Small intestine (tissue), 7 donors: ENCODE results near the gene PSMA7. TPM values are rescaled to one million over a fixed set of nuclear protein-coding genes. Genes with fewer than 3 reads are reported as not detected.

Experiments
- DNase-seq, 2 donors: peaks; one replicate each; pipeline versions ENCODE4 v3.0.0 to v3.0.0-alpha.2; 2013
- FAIRE-seq: peaks from 2 replicates; lab custom pipeline; 2012; peaks lifted over from hg19 to GRCh38; lab: Jason Lieb, UNC
- H3K27ac ChIP-seq, 3 donors: one replicate each; pipeline ENCODE4 v1.5.1; 2013; ENCODE audit warnings: low read length in 2 of 3, mild to moderate bottlenecking in 2 of 3, control low read depth in 1 of 3, inconsistent platforms in 1 of 3, low read depth in 1 of 3, moderate library complexity in 1 of 3
- H3K27me3 ChIP-seq, 3 donors: one replicate each; pipeline ENCODE4 v1.6.1; 2013; ENCODE audit warnings: low read length in 3 of 3, inconsistent platforms in 1 of 3; ENCODE audit not compliant: control insufficient read depth in 3 of 3, insufficient read depth in 3 of 3
- H3K36me3 ChIP-seq, 3 donors: one replicate each; pipeline ENCODE4 v1.6.1; 2013; ENCODE audit warnings: low read length in 3 of 3, inconsistent platforms in 1 of 3, low read depth in 1 of 3, mild to moderate bottlenecking in 1 of 3, moderate library complexity in 1 of 3; ENCODE audit not compliant: control insufficient read depth in 3 of 3, insufficient read depth in 2 of 3
- H3K4me1 ChIP-seq, 3 donors: one replicate each; pipeline ENCODE4 v1.6.1; 2013; ENCODE audit warnings: low read length in 2 of 3, inconsistent platforms in 1 of 3, low read depth in 1 of 3, mild to moderate bottlenecking in 1 of 3, moderate library complexity in 1 of 3; ENCODE audit not compliant: control insufficient read depth in 3 of 3, insufficient read depth in 2 of 3
- H3K4me3 ChIP-seq, 3 donors: one replicate each; pipeline ENCODE4 v1.5.1; 2013; ENCODE audit warnings: low read length in 3 of 3, control low read depth in 1 of 3, inconsistent platforms in 1 of 3, low read depth in 1 of 3, mild to moderate bottlenecking in 1 of 3, moderate library complexity in 1 of 3
- H3K9me3 ChIP-seq, 2 donors: one replicate each; pipeline ENCODE4 v1.6.1; 2013; ENCODE audit warnings: low read depth in 1 of 2, low read length in 1 of 2; ENCODE audit not compliant: control insufficient read depth in 2 of 2, insufficient read depth in 1 of 2
- WGBS, 3 donors: extraction: QIAGEN DNeasy Blood & Tissue Kit; methylation state at CpG; one replicate each; pipeline ENCODE4 v1.1.7; 2013; 5-methylcytosine and 5-hydroxymethylcytosine counted together
- polyA plus RNA-seq, 4 donors: library from polyadenylated mRNA; stranded (reverse) in 3 of 4; unstranded in 1 of 4; fragments of 200-250 nt in 3 of 4; fragments of 120-200 nt in 1 of 4; gene quantifications; one replicate each; pipeline versions ENCODE4 v1.2.1 to v1.2.3, GENCODE V29; 2013
- donor health status: healthy with polysubstance abuse.
- donor health status: control.
- donor health status: control.
- donor health status: Bipolar disorder and iron deficiency.
- donor health status: healthy.

The PSMA7 gene
- polyA plus RNA-seq, 4 donors = 136 to 378 (median 310) TPM

DNA sequence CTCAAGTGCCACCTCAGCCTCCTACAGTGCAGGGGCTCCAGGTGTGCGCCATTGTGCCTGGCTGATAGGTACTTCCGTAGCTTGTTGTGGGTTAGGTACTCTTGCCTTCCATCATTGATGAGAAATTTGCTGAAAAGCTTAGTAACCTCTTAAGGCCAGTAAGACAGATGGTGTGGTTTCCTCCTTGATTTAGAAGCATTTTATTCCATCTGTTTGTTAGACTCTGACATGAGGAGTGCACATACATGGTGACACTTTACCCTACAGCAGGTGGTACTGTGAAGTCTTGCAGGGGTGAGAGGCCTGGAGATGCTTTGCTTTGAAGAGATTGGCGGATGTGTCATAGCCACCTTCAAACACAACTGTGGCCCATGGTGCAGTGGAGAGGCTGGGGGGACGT lies 24.9 kb upstream of the PSMA7 start:
- FAIRE-seq (no peak), DNase-seq (no peak)
- Histone ChIP-seq H3K36me3 (peaks cover 0 to 68% (median 12%) of the 10 kb centered on the region in 3 donors), H3K4me3 (no peak overlapping the region), H3K9me3 (no peaks in the 10 kb centered on the region), H3K27me3 (no peaks in the 10 kb centered on the region), H3K4me1 (no peaks in the 10 kb centered on the region), H3K27ac (no peak overlapping the region)
- WGBS, 3 donors = 87 to 94% (median 93%) methylated on average over 4 of the region's 4 CpGs

DNA sequence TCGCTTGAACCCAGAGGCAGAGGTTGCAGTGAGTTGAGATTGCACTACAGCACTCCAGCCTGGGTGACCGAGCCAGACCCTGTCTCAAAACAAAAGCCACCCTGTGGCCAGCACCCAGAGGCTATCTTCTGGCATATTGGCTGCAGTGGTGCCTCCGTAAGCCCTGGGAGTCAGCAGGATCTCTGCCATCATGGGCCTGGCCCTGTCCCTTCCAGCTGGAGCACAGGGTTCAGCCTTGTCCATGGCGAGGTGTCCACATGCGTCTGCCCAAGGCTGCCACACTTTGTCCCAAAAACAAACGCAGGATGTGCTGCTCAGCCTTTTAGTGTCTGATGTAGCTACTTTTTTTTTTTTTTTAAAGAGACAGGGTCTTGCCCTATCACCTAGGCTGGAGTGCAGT lies 24.3 kb upstream of the PSMA7 start:
- WGBS, 3 donors = 85 to 93% (median 89%) methylated on average over 6 of the region's 6 CpGs
- DNase-seq = no peak
- no peak overlapping the region for H3K4me3 ChIP-seq
- H3K36me3 ChIP-seq = peaks cover 0 to 69% (median 17%) of the 10 kb centered on the region in 3 donors
- no peaks in the 10 kb centered on the region for H3K27me3 ChIP-seq
- FAIRE-seq = no peak
- H3K9me3 ChIP-seq = no peaks in the 10 kb centered on the region
- H3K27ac ChIP-seq = no peak overlapping the region
- H3K4me1 ChIP-seq = no peaks in the 10 kb centered on the region

DNA sequence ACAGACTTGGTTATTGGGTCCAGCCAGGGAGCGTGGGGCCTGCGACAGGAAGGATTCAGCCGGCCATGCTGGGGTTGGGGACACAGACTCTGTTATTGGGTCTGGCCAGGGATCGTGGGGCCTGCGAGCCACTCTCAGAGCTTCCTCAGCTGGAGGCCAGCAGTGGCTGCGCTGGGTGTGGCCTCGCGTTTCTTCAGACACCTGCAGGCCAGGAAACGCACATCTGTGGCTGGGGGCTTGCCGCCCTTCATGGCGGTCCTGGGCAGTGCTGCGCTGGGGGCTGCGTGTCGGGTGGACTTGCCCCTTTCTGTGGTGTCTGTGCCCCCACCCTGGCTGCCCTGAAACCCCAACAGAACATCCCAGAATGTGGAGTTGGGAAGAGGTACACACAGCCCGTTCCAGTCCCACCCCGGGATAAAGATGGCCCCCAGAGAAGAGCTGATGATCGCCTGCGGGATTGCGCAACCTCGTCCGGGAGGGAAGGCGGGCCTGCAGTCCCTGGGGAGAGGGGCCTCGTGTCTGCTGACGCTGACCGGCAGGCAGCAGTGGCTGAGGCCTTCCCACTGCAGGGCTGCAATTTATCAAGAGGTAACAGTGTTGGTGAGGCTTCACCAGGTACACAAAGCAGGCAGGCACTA lies 22.7 kb upstream of the PSMA7 start:
- FAIRE-seq = no peak
- Histone ChIP-seq H3K4me1 (no peaks in the 10 kb centered on the region), H3K27ac (no peak overlapping the region), H3K36me3 (peaks cover 0 to 77% (median 17%) of the 10 kb centered on the region in 3 donors), H3K4me3 (no peak overlapping the region), H3K27me3 (no peaks in the 10 kb centered on the region), H3K9me3 (no peaks in the 10 kb centered on the region)
- WGBS, 3 donors = 88 to 93% (median 91%) methylated on average over 25 of the region's 25 CpGs
- no peak for DNase-seq

DNA sequence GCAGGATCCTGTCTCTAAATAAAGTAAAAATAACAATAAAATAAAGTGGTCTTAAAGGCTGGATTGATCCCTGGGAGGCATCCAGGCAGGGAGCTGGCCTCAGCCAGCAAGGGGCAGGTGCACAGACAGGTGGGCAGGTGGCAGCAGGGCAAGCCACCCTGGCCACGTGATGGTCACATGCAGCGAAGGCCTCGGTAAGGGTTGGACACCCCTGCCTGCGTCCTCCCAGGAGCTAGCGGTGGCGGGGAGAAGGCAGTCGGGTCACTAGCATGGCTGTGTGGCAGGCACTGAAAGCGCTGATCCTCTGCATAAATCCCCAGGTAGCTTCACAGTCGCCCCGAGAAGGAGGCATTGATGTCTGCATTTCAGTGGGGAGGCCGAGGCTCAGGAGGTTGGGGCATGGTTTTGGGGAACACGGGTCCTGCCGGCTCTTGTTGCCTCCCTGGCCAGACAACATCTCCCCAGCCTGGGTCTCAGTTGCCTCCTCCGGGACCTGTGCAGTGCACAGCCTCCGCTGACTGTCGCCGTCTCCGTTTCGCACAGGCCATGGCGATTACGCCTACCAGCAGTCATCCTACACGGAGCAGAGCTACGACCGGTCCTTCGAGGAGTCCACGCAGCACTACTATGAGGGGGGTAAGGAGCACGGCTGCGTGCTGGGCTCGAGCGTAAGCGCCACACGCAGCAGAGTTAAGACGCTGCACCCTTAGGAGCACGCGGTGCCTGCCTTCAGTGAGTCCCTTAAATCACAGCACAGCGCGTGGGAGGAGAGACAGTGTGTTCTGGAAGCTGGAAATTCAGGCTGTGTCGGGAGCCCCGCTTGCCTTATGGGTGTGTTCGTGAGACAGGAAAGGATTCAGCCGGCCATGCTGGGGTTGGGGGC lies 21.9 kb upstream of the PSMA7 start:
- no peak overlapping the region for H3K27ac ChIP-seq
- H3K4me3 ChIP-seq = no peak overlapping the region
- peaks cover 0 to 79% (median 17%) of the 10 kb centered on the region in 3 donors for H3K36me3 ChIP-seq
- no peak for DNase-seq
- H3K4me1 ChIP-seq = no peaks in the 10 kb centered on the region
- no peaks in the 10 kb centered on the region for H3K9me3 ChIP-seq
- no peak for FAIRE-seq
- WGBS, 3 donors = 95 to 98% (median 96%) methylated on average over 39 to 41 of the region's 41 CpGs
- no peaks in the 10 kb centered on the region for H3K27me3 ChIP-seq

DNA sequence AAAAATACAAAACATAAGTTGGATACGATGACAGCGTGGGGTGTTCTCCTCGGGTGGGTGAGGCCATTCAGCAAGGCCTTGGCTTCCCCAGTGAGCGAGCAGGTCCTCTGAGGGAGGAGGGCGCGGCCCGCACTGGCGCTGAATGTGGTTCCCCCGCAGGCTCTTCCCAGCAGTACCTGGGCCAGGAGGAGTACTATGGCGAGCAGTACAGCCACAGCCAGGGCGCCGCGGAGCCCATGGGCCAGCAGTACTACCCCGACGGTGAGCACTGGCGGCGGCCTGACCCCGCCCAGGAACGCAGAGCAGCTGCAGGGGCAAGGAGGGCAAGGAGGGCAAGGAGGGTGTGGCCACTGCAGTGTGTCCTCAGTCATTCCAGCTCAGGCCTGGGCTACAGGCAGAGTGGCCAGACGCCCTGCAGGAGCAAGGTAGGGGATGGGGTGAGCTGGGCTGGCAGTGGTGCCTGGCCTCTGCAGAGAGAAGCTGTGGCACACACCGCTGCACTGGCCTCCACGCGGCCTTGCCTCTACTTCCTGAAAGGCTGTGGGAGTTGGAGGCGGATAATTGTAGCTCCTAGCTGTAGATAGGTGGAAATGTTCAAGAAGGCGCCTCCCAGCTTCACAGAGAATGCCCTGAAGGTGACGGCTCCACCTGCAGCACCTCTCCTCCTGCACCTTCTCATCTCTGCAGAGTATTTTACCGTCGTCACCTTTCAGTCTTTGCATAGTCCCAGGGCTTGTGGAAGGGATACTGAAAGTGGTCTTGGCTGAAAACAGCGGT lies 21.0 kb upstream of the PSMA7 start:
- H3K9me3 ChIP-seq = no peaks in the 10 kb centered on the region
- H3K27ac ChIP-seq = no peak overlapping the region
- DNase-seq (no peak), FAIRE-seq (no peak)
- H3K36me3 ChIP-seq = peaks cover 0 to 79% (median 17%) of the 10 kb centered on the region in 3 donors
- no peaks in the 10 kb centered on the region for H3K4me1 ChIP-seq
- H3K27me3 ChIP-seq = no peaks in the 10 kb centered on the region
- no peak overlapping the region for H3K4me3 ChIP-seq
- 88 to 93% (median 89%) methylated on average over 24 to 29 of the region's 29 CpGs for WGBS, 3 donors

DNA sequence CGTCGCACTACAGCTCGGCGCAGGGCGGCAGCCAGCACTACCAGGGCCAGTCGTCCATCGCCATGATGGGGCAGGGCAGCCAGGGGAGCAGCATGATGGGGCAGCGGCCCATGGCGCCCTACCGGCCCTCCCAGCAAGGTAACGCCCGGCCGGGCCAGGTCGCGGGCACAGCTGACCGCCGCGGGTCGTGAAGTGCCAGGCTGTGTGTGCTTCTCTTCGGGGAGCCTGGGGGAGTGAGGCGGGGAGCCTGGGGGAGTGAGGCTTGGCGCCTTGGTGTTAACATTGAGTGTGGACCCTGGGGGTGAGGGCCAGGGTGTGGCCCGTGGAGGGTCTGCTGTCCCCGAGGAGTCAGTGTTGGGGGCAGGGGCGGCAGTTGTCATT lies 20.3 kb upstream of the PSMA7 start:
- Histone ChIP-seq H3K36me3 (peaks cover 0 to 79% (median 19%) of the 10 kb centered on the region in 3 donors), H3K27ac (no peak overlapping the region), H3K4me3 (no peak overlapping the region), H3K4me1 (no peaks in the 10 kb centered on the region), H3K9me3 (no peaks in the 10 kb centered on the region), H3K27me3 (no peaks in the 10 kb centered on the region)
- 93 to 97% (median 97%) methylated on average over 22 to 25 of the region's 25 CpGs for WGBS, 3 donors
- DNase-seq (no peak), FAIRE-seq (no peak)

DNA sequence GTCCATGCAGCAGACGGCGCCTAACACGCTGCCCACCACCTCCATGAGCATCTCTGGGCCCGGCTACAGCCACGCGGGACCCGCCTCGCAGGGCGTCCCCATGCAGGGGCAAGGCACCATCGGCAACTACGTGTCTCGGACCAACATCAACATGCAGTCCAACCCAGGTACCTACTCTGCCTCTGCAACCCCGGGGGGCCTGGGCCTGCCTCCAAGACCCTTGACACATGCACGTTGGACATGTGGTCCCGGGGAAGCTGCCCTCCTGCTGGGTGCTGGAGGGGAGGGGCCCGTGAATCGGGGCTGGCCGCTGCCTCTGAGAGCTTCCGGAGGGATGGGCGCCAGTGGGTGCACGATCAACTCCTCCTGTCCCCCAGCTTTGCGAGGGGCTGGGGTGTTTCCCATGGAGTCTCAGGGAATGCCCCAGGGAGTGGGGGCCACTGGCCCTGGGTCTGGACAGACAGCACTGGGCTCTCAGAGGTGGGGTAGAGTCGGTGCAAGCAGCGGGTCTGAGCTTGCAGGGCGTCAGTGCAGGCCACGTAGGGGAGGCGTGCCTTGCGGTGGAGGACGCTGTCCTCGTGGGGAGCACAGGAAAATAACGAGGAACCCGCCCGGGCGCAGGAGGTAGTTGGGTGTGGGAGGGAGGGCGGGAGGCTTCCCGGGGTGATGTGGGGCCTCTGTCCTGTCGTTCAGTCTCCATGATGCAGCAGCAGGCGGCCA lies 19.7 kb upstream of the PSMA7 start:
- peaks cover 0 to 75% (median 19%) of the 10 kb centered on the region in 3 donors for H3K36me3 ChIP-seq
- H3K27ac ChIP-seq = no peak overlapping the region
- no peaks in the 10 kb centered on the region for H3K9me3 ChIP-seq
- no peak overlapping the region for H3K4me3 ChIP-seq
- H3K4me1 ChIP-seq = no peaks in the 10 kb centered on the region
- no peaks in the 10 kb centered on the region for H3K27me3 ChIP-seq
- no peak for DNase-seq
- WGBS, 3 donors = 93 to 96% (median 95%) methylated on average over 38 of the region's 38 CpGs
- no peak for FAIRE-seq

DNA sequence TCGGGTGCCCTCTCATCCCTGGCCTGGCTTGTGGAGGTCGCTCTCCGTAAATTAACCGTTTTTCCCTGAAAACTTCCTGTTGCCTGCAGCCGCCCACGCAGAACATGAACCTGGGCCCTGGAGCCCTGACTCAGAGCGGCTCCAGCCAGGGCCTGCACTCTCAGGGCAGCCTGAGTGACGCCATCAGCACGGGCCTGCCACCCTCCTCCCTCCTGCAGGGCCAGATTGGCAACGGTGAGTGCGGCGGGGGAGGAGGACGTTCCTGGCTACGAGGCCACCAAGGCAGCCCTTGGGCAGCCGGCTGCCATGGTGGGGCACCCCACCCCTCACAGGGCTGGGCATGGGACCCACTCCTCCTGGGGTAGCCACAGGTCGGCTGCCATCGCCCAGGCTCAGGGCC lies 18.2 kb upstream of the PSMA7 start:
- H3K27ac ChIP-seq = no peak overlapping the region
- no peak overlapping the region for H3K4me3 ChIP-seq
- H3K9me3 ChIP-seq = no peaks in the 10 kb centered on the region
- DNase-seq = no peak
- no peak for FAIRE-seq
- 87 to 96% (median 91%) methylated on average over 17 of the region's 17 CpGs for WGBS, 3 donors
- H3K4me1 ChIP-seq = peaks cover 0 to 4% (median 0%) of the 10 kb centered on the region in 3 donors
- no peaks in the 10 kb centered on the region for H3K27me3 ChIP-seq
- H3K36me3 ChIP-seq = peaks cover 0 to 73% (median 19%) of the 10 kb centered on the region in 3 donors
